Embryonic facial prominence (tissue), 1 donor: ENCODE results near the gene PPM1A.

Source experiments
- DNase-seq: peaks from one replicate; pipeline ENCODE4 v3.0.0-alpha.2; 2016; ENCODE audit errors: extremely low spot score

Gene PPM1A

DNA sequence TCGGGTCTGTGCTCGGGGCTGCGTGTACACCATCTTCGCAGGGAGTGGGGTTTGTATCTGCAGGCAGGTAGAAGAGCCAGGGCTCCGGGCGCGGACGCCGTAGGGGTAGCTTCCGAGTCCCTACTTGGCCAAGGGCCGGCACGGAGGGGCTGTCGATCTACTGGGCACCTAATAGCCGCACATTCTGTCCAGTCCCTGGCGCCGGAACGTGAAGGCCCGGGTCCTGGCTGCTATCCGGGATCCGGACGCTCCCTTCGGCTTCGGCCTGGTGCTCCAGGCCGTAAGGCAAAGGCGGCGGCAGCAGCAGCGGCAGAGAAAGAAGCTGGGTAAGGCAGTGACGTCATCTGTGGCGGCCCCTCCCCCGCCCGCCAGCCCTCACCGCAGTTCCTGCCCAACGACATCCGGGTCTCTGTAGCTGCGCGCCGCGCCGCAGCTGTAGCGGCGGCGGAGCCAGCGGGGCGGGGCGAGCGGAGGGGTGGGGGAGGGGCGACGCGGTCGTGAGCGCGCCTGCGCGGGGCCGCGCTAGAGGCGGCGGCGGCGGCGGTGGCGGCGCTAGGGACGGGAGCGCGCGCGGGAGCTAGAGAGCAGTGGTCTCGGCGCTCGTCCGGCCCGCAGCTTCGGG lies at the start of gene PPM1A:
PPM1A (plus strand) TSS at position 525 of the 622 bp plus-strand sequence. CDS start 33,483 bp downstream, outside the sequence.
- DNase-seq: peak; percentile 95

DNA sequence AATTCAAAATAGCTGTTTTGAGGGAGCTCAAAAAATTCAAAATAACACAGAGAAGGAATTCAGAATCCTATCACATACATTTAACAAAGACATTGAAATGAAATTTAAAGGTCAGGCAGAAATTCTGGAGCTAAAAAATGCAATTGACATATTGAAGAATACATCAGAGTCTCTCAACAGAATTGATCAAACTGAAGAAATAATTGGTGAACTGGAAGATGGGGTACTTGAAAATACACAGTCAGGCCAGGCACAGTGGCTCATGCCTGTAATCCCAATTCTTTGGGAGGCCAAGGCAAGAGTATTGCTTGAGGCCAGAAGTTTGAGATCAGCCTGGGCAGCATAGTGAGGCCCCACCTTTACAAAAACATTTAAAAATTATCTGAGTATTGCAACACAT lies 49.7 kb upstream of the PPM1A start:
- no peak for DNase-seq

- no peak for DNase-seq
Observed at GRCh38 chr14:60204104-60204842, 44.7 kb upstream of the PPM1A start.

- DNase-seq: no peak
Observed at GRCh38 chr14:60204843-60205774, 43.9 kb upstream of the PPM1A start.

- DNase-seq: no peak
Observed at GRCh38 chr14:60206249-60206670, 42.8 kb upstream of the PPM1A start.

- DNase-seq: no peak
Observed at GRCh38 chr14:60206837-60207533, 42.0 kb upstream of the PPM1A start.

GRCh38 chr14:60210703-60211102 lies 38.3 kb upstream of the PPM1A start:
- DNase-seq: no peak

DNA sequence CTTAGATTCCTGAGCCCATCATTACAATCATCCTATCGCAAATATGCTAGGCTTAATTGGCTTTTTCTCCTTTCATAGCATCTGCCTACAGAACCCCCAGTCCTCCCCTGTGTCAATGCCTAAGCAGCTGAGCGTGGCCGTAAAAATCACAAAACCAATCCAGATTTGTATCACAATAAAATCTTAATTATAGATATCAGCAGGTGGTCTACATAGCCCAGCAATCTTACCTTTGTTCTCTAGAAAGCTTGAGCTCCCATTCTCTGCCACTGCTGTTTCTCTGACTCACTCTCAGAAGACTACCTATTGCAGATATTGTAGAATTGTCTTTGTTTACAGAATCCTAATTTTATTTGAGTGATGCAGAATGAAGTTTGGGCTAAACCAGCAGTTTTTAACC lies 37.9 kb upstream of the PPM1A start:
- no peak for DNase-seq

GRCh38 chr14:60212503-60213371 lies 36.3 kb upstream of the PPM1A start:
- no peak for DNase-seq

- no peak for DNase-seq
Observed at GRCh38 chr14:60214003-60214402, 35.0 kb upstream of the PPM1A start.

- no peak for DNase-seq
Observed at GRCh38 chr14:60214415-60215126, 34.5 kb upstream of the PPM1A start.

DNA sequence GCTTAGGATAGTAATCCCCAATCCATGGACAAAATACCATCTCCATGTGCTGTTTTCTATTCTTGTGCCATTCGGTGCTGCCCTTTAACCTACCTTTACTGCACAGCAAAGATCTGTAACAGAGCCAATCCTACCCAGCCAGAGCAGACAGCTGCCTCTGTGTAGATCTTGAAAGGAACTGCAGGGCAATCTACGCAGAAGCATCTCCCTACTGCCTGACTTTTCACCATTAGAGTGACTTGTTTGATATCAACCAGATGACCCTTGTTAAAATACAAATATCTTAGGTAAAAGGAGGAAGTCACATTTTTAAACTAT lies 33.9 kb upstream of the PPM1A start:
- no peak for DNase-seq

- DNase-seq: no peak
Observed at GRCh38 chr14:60215520-60216420, 33.3 kb upstream of the PPM1A start.

DNA sequence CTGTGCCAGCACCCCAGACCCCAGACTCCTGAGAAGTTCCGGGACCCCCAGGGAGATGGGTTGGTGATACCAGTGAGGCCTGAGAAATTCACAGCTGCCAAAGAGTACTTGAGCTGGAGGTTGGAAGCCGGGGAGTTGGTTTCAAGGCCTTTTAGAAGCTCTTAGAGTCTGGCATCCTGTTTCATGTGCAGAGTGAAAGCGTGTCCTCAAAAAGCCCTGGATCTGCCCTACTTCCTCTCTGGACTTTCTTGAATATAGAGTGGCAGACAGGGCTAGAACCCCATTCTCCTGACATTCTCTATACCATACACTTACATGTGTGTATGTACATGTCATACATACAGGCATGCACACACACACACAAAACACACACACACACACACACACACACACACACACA lies 31.3 kb upstream of the PPM1A start:
- no peak for DNase-seq

GRCh38 chr14:60220084-60220483 lies 28.9 kb upstream of the PPM1A start:
- DNase-seq: no peak

- DNase-seq: no peak
Observed at GRCh38 chr14:60220917-60221316, 28.1 kb upstream of the PPM1A start.

DNA sequence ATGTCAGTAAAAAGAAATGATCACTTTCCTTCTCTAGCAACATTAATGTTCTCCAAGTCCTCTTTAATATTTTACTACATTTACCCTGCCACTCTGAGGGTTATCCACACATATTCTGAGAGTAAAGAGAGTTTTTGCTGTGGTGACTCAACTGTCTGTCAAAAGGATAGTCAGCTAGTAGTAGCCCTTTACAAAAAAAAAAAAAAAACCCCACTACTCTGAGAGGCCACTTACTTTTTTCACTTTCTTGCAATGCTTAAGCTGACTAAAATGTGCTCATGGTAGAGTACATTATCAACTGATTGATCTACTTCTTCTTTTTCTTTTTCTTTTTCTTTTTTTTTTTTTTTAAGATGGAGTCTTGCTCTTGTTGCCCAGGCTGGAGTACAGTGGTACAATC lies 27.6 kb upstream of the PPM1A start:
- DNase-seq: no peak

DNA sequence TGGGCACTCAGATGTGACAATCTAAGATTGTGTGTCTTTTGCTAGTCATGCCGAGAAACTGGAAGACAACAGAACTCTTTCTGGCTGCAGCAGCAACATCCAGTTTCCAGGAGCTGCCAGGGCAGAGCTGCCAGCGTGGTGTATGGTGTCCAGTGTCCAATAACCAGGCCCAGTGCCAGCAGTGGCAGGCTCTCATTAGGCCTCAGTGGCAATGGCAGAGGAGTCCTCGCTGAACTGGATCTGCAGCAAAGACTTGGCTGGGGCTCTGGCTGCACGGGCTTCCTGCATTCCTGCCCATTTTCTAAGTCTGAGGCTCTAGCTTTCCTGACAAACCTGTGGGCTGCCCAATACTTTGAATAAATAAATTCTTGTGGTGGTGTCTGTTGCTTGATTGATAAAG lies 26.2 kb upstream of the PPM1A start:
- no peak for DNase-seq

DNA sequence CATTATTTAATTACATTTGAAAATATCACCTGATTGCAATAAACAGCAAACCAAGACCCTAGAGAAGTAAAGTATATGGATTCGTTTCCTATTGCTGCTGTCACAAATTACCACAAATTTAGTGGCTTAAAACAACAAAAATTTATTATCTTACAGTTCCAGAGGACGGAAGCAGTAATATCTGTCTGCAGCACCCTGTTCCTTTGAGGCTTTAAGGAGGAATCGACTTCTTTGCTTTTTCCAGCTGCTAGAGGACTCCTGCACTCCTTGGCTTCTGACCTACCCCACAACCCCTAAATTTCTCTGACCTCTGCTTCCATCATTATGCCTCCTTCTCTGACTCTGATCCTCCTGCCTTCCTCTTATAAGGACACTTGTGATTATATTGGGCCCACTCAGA lies 23.8 kb upstream of the PPM1A start:
- no peak for DNase-seq
